Endothelial cell of umbilical vein (primary cell): ENCODE results near the gene ZFPM1. TPM values are rescaled to one million over a fixed set of nuclear protein-coding genes. Genes with fewer than 3 reads are reported as not detected.

ENCODE experiments used
- BruUV-seq: library from RNA; stranded (reverse); fragments of 400-500 nt; replicated peaks from 2 replicates; lab custom pipeline; 2021; lab: Mats Ljungman, UMichigan
- CTCF ChIA-PET: fragments of 300-600, 350-600 bp; sonication (Branson Sonifier 250); formaldehyde crosslinking; loops from one replicate; lab custom pipeline; 2021; ENCODE audit warnings: antibody characterized with exemption, inconsistent platforms; lab: Charles Lee
- POLR2A ChIA-PET: fragments of 300-600, 350-600 bp; sonication (Branson Sonifier 250); formaldehyde crosslinking; loops from one replicate; lab custom pipeline; 2021; ENCODE audit warnings: antibody characterized with exemption, inconsistent platforms; lab: Charles Lee
- DNase-seq: peaks from one replicate; pipeline ENCODE4 v3.0.0-alpha.2; 2011; ENCODE audit warnings: low read depth, low spot score
- FAIRE-seq: peaks from 2 replicates; lab custom pipeline; 2011; peaks lifted over from hg19 to GRCh38; lab: Jason Lieb, UNC
- H2AFZ ChIP-seq: 2 replicates; pipeline ENCODE4 v1.6.0; 2012; ENCODE audit warnings: low read depth, low read length, control low read depth, inconsistent platforms
- H3K27ac ChIP-seq: 2 replicates; pipeline ENCODE4 v1.5.1; 2011; ENCODE audit warnings: low read depth, mild to moderate bottlenecking, control low read depth, low read length, moderate library complexity; ENCODE audit not compliant: insufficient read depth
- H3K27me3 ChIP-seq, 2 experiments: 2 replicates each; pipeline versions ENCODE4 v1.6.0 to v1.6.1; 2011; ENCODE audit warnings: low read length in 2 of 2, mixed read lengths in 1 of 2; ENCODE audit not compliant: control insufficient read depth in 2 of 2, insufficient read depth in 2 of 2
- H3K36me3 ChIP-seq, 2 experiments: 2 replicates in 1 of 2; 3 replicates in 1 of 2; pipeline ENCODE4 v1.5.1; 2011; ENCODE audit warnings: low read length in 2 of 2, mild to moderate bottlenecking in 1 of 2, moderate library complexity in 1 of 2; ENCODE audit not compliant: control insufficient read depth in 2 of 2, insufficient read depth in 2 of 2; ENCODE audit errors: extremely low read depth in 1 of 2
- H3K4me1 ChIP-seq: 3 replicates; pipeline ENCODE4 v1.5.1; 2011; ENCODE audit warnings: mild to moderate bottlenecking, low read length; ENCODE audit not compliant: control insufficient read depth, insufficient read depth; ENCODE audit errors: extremely low read depth
- H3K4me2 ChIP-seq: 2 replicates; pipeline ENCODE4 v1.6.1; 2011; ENCODE audit warnings: low read length, control low read depth, mixed read lengths; ENCODE audit not compliant: insufficient read depth
- H3K4me3 ChIP-seq, 3 experiments: fragments of 200-600 bp in 1 of 3; sonication (generic), shearing (Covaris generic) in 1 of 3; replicated peaks in 1 of 3; 2 replicates each; pipeline ENCODE4 v1.5.1; 2011 to 2016; ENCODE audit warnings: control low read depth in 3 of 3, low read length in 3 of 3, mild to moderate bottlenecking in 2 of 3, inconsistent platforms in 1 of 3, low read depth in 1 of 3, moderate library complexity in 1 of 3; ENCODE audit not compliant: insufficient read depth in 1 of 3
- H3K79me2 ChIP-seq: 2 replicates; pipeline ENCODE4 v1.6.0; 2012; ENCODE audit warnings: low read length, inconsistent platforms; ENCODE audit not compliant: control insufficient read depth, insufficient read depth
- H3K9ac ChIP-seq: replicated peaks from 2 replicates; pipeline ENCODE3; 2011; ENCODE audit warnings: low read length, control low read depth; ENCODE audit not compliant: insufficient read depth; ENCODE audit errors: extremely low read depth
- H3K9me1 ChIP-seq: replicated peaks from 3 replicates; pipeline ENCODE4 v1.6.0; 2011; ENCODE audit warnings: mild to moderate bottlenecking, low read length; ENCODE audit not compliant: control insufficient read depth, insufficient read depth; ENCODE audit errors: extremely low read depth
- H3K9me3 ChIP-seq: replicated peaks from 2 replicates; pipeline ENCODE4 v1.5.1; 2012; ENCODE audit warnings: low read length, inconsistent platforms; ENCODE audit not compliant: control insufficient read depth, insufficient read depth
- H4K20me1 ChIP-seq: replicated peaks from 2 replicates; pipeline ENCODE3; 2011; ENCODE audit warnings: mild to moderate bottlenecking, low read length; ENCODE audit not compliant: control insufficient read depth, insufficient read depth; ENCODE audit errors: extremely low read depth
- EZH2 ChIP-seq: IDR thresholded peaks from 2 replicates; pipeline ENCODE4 v1.6.1; 2012; ENCODE audit warnings: borderline replicate concordance, low read depth, mild to moderate bottlenecking, moderate library complexity, low read length, inconsistent platforms; ENCODE audit not compliant: severe bottlenecking
- FOS ChIP-seq: IDR thresholded peaks from 2 replicates; pipeline ENCODE4 v1.6.1; 2011; ENCODE audit warnings: mild to moderate bottlenecking, low read length, moderate library complexity, borderline replicate concordance; ENCODE audit not compliant: insufficient read depth
- GATA2 ChIP-seq: IDR thresholded peaks from 2 replicates; pipeline ENCODE4 v1.7.0; 2011; ENCODE audit warnings: low read depth, mild to moderate bottlenecking, moderate library complexity, mixed read lengths, low read length; ENCODE audit not compliant: insufficient read length, insufficient read depth
- JUN ChIP-seq: IDR thresholded peaks from 2 replicates; pipeline ENCODE4 v1.6.1; 2011; ENCODE audit warnings: borderline replicate concordance, low read depth; ENCODE audit not compliant: insufficient read length, insufficient read depth
- MYC ChIP-seq: IDR thresholded peaks from one replicate; pipeline ENCODE4 v1.6.1; 2011; ENCODE audit warnings: mild to moderate bottlenecking, low read depth, low read length
- POLR2A ChIP-seq: IDR thresholded peaks from 2 replicates; pipeline ENCODE4 v1.6.1; 2012; ENCODE audit warnings: low read depth, mild to moderate bottlenecking, control low read depth, low read length
- POLR2AphosphoS5 ChIP-seq: IDR thresholded peaks from 2 replicates; pipeline ENCODE4 v1.6.1; 2012; ENCODE audit warnings: low read depth, mild to moderate bottlenecking, control low read depth, low read length, moderate library complexity; ENCODE audit not compliant: insufficient read depth
- dilution Hi-C: fragments of 300-500 bp; cut with MboI; formaldehyde crosslinking; loops from one replicate; pipeline ENCODE4 v1.15.0; 2019; ENCODE audit warnings: low sequenced_read_pairs; ENCODE audit not compliant: extremely low pct_ligation_motif_present
- intact Hi-C: fragments of 100-400 bp; cut with micrococcal nuclease; formaldehyde crosslinking; loops from one replicate; pipeline ENCODE4 v1.10.0; 2022
- polyA plus RNA-seq, 4 experiments: library from polyadenylated mRNA; depleted of rRNA in 3 of 4; stranded (reverse) in 3 of 4; unstranded in 1 of 4; fragments of >200 nt; gene quantifications; 2 replicates each; pipeline versions ENCODE4 v1.2.1 to v1.2.3, GENCODE V29; 2011 to 2012; ENCODE audit warnings: missing spikeins in 1 of 4
- total RNA-seq: library from RNA; stranded (reverse); gene quantifications from 2 replicates; pipeline ENCODE4 v1.2.3, GENCODE V29; 2021
- TF ChIP-seq, protein P1 (sequence below): IDR thresholded peaks from 2 replicates; pipeline ENCODE4 v1.6.1; 2011; ENCODE audit not compliant: insufficient read depth, insufficient read length
- TF ChIP-seq, protein P2 (sequence below), 2 donors: IDR thresholded peaks; 1 replicate in 1 of 2; 2 replicates in 1 of 2; pipeline ENCODE4 v1.5.1; 2011; ENCODE audit warnings: low read length in 2 of 2, mild to moderate bottlenecking in 2 of 2, moderate library complexity in 2 of 2, control low read depth in 1 of 2, inconsistent platforms in 1 of 2, low read depth in 1 of 2; ENCODE audit not compliant: insufficient read depth in 1 of 2; ENCODE audit errors: extremely low read depth in 1 of 2

ZFPM1 gene
- total and polyA plus RNA-seq, 2 donors (not counting 3 experiments of a cell fraction or from before 2014, with no cell fraction given) = 0.37 to 7.5 TPM

DNA sequence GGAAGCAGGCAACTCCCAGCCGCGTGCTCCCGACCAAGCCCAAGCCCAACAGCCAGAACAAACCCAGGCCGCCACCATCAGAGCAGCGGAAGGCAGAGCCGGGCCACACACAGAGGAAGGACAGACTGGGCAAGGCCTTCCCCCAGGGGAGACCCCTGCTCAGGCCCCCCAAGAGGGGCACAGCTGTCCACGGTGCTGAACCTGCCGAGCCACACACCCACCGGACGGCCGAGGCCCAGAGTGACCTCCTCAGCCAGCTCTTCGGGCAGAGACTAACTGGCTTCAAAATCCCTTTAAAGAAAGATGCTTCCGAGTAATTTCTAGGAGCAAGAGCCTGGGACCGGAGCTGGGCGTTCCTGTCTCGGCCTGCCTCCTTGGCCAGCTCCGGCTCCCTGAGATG, 14.1 kb upstream of the ZFPM1 start:
- Histone ChIP-seq H4K20me1 (no peaks in the 10 kb centered on the region), H3K9me3 (no peaks in the 10 kb centered on the region), H3K4me1 (no peaks in the 10 kb centered on the region), H3K9me1 (no peaks in the 10 kb centered on the region), H2AFZ (no peak overlapping the region), H3K27me3 (no peaks in the 10 kb centered on the region), H3K4me2 (no peak overlapping the region), H3K9ac (no peak overlapping the region), H3K79me2 (no peaks in the 10 kb centered on the region), H3K4me3 (no peak overlapping the region), H3K36me3 (no peaks in the 10 kb centered on the region), H3K27ac (no peak overlapping the region)
- TF ChIP-seq POLR2A (no peak), JUN (no peak), GATA2 (no peak), EZH2 (no peak), MYC (no peak), POLR2AphosphoS5 (no peak), FOS (no peak)
- TF ChIP-seq, protein P1, sequence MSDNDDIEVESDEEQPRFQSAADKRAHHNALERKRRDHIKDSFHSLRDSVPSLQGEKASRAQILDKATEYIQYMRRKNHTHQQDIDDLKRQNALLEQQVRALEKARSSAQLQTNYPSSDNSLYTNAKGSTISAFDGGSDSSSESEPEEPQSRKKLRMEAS = no peak
- TF ChIP-seq, protein P2, sequence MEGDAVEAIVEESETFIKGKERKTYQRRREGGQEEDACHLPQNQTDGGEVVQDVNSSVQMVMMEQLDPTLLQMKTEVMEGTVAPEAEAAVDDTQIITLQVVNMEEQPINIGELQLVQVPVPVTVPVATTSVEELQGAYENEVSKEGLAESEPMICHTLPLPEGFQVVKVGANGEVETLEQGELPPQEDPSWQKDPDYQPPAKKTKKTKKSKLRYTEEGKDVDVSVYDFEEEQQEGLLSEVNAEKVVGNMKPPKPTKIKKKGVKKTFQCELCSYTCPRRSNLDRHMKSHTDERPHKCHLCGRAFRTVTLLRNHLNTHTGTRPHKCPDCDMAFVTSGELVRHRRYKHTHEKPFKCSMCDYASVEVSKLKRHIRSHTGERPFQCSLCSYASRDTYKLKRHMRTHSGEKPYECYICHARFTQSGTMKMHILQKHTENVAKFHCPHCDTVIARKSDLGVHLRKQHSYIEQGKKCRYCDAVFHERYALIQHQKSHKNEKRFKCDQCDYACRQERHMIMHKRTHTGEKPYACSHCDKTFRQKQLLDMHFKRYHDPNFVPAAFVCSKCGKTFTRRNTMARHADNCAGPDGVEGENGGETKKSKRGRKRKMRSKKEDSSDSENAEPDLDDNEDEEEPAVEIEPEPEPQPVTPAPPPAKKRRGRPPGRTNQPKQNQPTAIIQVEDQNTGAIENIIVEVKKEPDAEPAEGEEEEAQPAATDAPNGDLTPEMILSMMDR (IDR thresholded peaks at IDR 0.05; ENCODE audit: extremely low read depth in 1 of 2, insufficient read depth in 1 of 2, low read depth in 1 of 2, low read length in 2 of 2) = no peak
- FAIRE-seq = no peak
- dilution Hi-C loops (no loop called here), intact Hi-C loops (loop anchor here (10.0 kb wide), 1 partner anchor 414 kb away; no protein-coding TSS in a partner anchor)
- ChIA-PET CTCF (interaction anchor here (0.6 to 2.6 kb wide), 7 partner anchors 9 to 499 kb away, joined by 3 to 14 read pairs (median 6); no protein-coding TSS in a partner anchor), POLR2A (no interaction called here)
- BruUV-seq = no TSS peak
- no peak for DNase-seq
